Thymus (tissue), 2 donors: Measurements from ENCODE around the gene TPSB2. TPM values are rescaled to one million over a fixed set of nuclear protein-coding genes. Genes with fewer than 3 reads are reported as not detected.

ENCODE experiments used
- polyA plus RNA-seq: library from polyadenylated mRNA; stranded (reverse); fragments of 200-250 nt; gene quantifications from one replicate; pipeline ENCODE4 v1.2.3, GENCODE V29; 2013
- total RNA-seq: library from RNA; stranded (reverse); fragments of 120-200 nt; gene quantifications from one replicate; pipeline ENCODE4 v1.2.4, GENCODE V29; 2013
- donor health status: healthy.

The TPSB2 gene
- total and polyA plus RNA-seq, 2 donors = 0.71 to 15.5 TPM

Other genes starting within 250 kb of the TPSB2 start
- gene SOX8, start 248.4 kb downstream of the TPSB2 start, total RNA-seq = 1.3 TPM
- 2.1 TPM for gene SOX8, start 248.4 kb downstream of the TPSB2 start, polyA plus RNA-seq
- gene SSTR5, start 157.4 kb downstream of the TPSB2 start, total RNA-seq = not detected
- not detected for gene SSTR5, start 157.4 kb downstream of the TPSB2 start, polyA plus RNA-seq
- not detected for gene C1QTNF8, start 133.9 kb downstream of the TPSB2 start, total RNA-seq
- gene C1QTNF8, start 133.9 kb downstream of the TPSB2 start, polyA plus RNA-seq = 0.05 TPM
- 0.61 TPM for gene CACNA1H, start 77.1 kb downstream of the TPSB2 start, total RNA-seq
- 2.6 TPM for gene CACNA1H, start 77.1 kb downstream of the TPSB2 start, polyA plus RNA-seq
- gene TPSG1, start 4.9 kb downstream of the TPSB2 start, total RNA-seq = not detected
- 0.14 TPM for gene TPSG1, start 4.9 kb downstream of the TPSB2 start, polyA plus RNA-seq
- 4.3 TPM for gene TPSAB1, start 10.5 kb upstream of the TPSB2 start, total RNA-seq
- gene TPSAB1, start 10.5 kb upstream of the TPSB2 start, polyA plus RNA-seq = 11.1 TPM
- 0.14 TPM for gene TPSD1, start 25.9 kb upstream of the TPSB2 start, total RNA-seq
- 1.1 TPM for gene TPSD1, start 25.9 kb upstream of the TPSB2 start, polyA plus RNA-seq
- gene UBE2I, start 79.5 kb upstream of the TPSB2 start, total RNA-seq = 58.5 TPM
- 105 TPM for gene UBE2I, start 79.5 kb upstream of the TPSB2 start, polyA plus RNA-seq
- 0.52 TPM for gene BAIAP3, start 103.5 kb upstream of the TPSB2 start, total RNA-seq
- gene BAIAP3, start 103.5 kb upstream of the TPSB2 start, polyA plus RNA-seq = 5.4 TPM
- gene TSR3, start 121.7 kb upstream of the TPSB2 start, total RNA-seq = 38.7 TPM
- 46.8 TPM for gene TSR3, start 121.7 kb upstream of the TPSB2 start, polyA plus RNA-seq
- 27.8 TPM for gene GNPTG, start 121.7 kb upstream of the TPSB2 start, total RNA-seq
- gene GNPTG, start 121.7 kb upstream of the TPSB2 start, polyA plus RNA-seq = 61.3 TPM
- gene UNKL, start 184.5 kb upstream of the TPSB2 start, total RNA-seq = 10.5 TPM
- gene UNKL, start 184.5 kb upstream of the TPSB2 start, polyA plus RNA-seq = 21.9 TPM
- 20.6 TPM for gene UQCC4, start 190.6 kb upstream of the TPSB2 start, total RNA-seq
- gene UQCC4, start 190.6 kb upstream of the TPSB2 start, polyA plus RNA-seq = 24.4 TPM
- not detected for gene PERCC1, start 200.9 kb upstream of the TPSB2 start, total RNA-seq
- 0.07 TPM for gene PERCC1, start 200.9 kb upstream of the TPSB2 start, polyA plus RNA-seq
- gene CCDC154, start 214.4 kb upstream of the TPSB2 start, total RNA-seq = 0.71 TPM
- gene CCDC154, start 214.4 kb upstream of the TPSB2 start, polyA plus RNA-seq = 14.0 TPM
- 17.5 TPM for gene CLCN7, start 244.8 kb upstream of the TPSB2 start, total RNA-seq
- gene CLCN7, start 244.8 kb upstream of the TPSB2 start, polyA plus RNA-seq = 78.5 TPM